CD14-positive monocyte (primary cell): ENCODE results near the gene PAOX. TPM values are rescaled to one million over a fixed set of nuclear protein-coding genes. Genes with fewer than 3 reads are reported as not detected.

ENCODE experiments used
- DNase-seq, 3 donors: peaks; one replicate each; pipeline ENCODE4 v3.0.0-alpha.2; 2011 to 2022
- H2AFZ ChIP-seq: 2 replicates; pipeline ENCODE4 v1.6.0; 2012; ENCODE audit warnings: mild to moderate bottlenecking, low read depth, low read length, inconsistent platforms; ENCODE audit not compliant: insufficient read depth, poor library complexity, severe bottlenecking
- H3K27ac ChIP-seq, 2 donors: 1 replicate in 1 of 2; 2 replicates in 1 of 2; pipeline ENCODE4 v1.5.1; 2012 to 2013; ENCODE audit warnings: low read length in 2 of 2, control low read depth in 1 of 2, inconsistent platforms in 1 of 2, low read depth in 1 of 2, mild to moderate bottlenecking in 1 of 2
- H3K27me3 ChIP-seq, 2 donors: one replicate each; pipeline versions ENCODE4 v1.6.0 to v1.6.1; 2011 to 2013; ENCODE audit warnings: low read length in 2 of 2; ENCODE audit not compliant: control insufficient read depth in 2 of 2, insufficient read depth in 2 of 2
- H3K36me3 ChIP-seq, 2 donors: replicated peaks in 1 of 2; 1 replicate in 1 of 2; 2 replicates in 1 of 2; pipeline versions ENCODE4 v1.5.1 to v1.6.1; 2012 to 2013; ENCODE audit warnings: low read length in 2 of 2, control low read depth in 1 of 2, inconsistent platforms in 1 of 2, mild to moderate bottlenecking in 1 of 2; ENCODE audit not compliant: insufficient read depth in 2 of 2, control insufficient read depth in 1 of 2
- H3K4me1 ChIP-seq, 2 donors: 1 replicate in 1 of 2; 2 replicates in 1 of 2; pipeline versions ENCODE4 v1.5.1 to v1.6.1; 2012 to 2013; ENCODE audit warnings: low read length in 2 of 2, control low read depth in 1 of 2, inconsistent platforms in 1 of 2, mild to moderate bottlenecking in 1 of 2, moderate library complexity in 1 of 2; ENCODE audit not compliant: insufficient read depth in 2 of 2, control insufficient read depth in 1 of 2
- H3K4me2 ChIP-seq: replicated peaks from 2 replicates; pipeline ENCODE3; 2012; ENCODE audit warnings: low read length, moderate library complexity, mild to moderate bottlenecking; ENCODE audit not compliant: poor library complexity, severe bottlenecking; ENCODE audit errors: extremely low read depth
- H3K4me3 ChIP-seq, 3 experiments: fragments of 200-600 bp in 1 of 3; sonication (generic) in 1 of 3; replicated peaks in 1 of 3; 1 replicate in 2 of 3; 2 replicates in 1 of 3; pipeline ENCODE4 v1.5.1; 2011 to 2013; ENCODE audit warnings: low read length in 3 of 3, mild to moderate bottlenecking in 3 of 3, control low read depth in 2 of 3, low read depth in 2 of 3, inconsistent platforms in 1 of 3, moderate library complexity in 1 of 3
- H3K79me2 ChIP-seq: 2 replicates; pipeline ENCODE4 v1.6.0; 2012; ENCODE audit warnings: mild to moderate bottlenecking, control low read depth, inconsistent platforms, low read length, moderate library complexity; ENCODE audit not compliant: insufficient read depth
- H3K9ac ChIP-seq: 2 replicates; pipeline ENCODE4 v1.6.0; 2017; ENCODE audit warnings: low read length, mild to moderate bottlenecking; ENCODE audit not compliant: insufficient read depth, poor library complexity, severe bottlenecking
- H3K9me3 ChIP-seq, 2 donors: replicated peaks in 1 of 2; 1 replicate in 1 of 2; 2 replicates in 1 of 2; pipeline versions ENCODE4 v1.5.1 to v1.6.1; 2012 to 2013; ENCODE audit warnings: low read length in 2 of 2, control low read depth in 1 of 2; ENCODE audit not compliant: control insufficient read depth in 1 of 2, insufficient read depth in 1 of 2
- H4K20me1 ChIP-seq: 2 replicates; pipeline ENCODE4 v1.6.0; 2012; ENCODE audit warnings: mild to moderate bottlenecking, low read length, control low read depth, moderate library complexity; ENCODE audit not compliant: insufficient read depth
- H3K27ac Mint-ChIP-seq, 7 donors: one replicate each; pipeline ENCODE4 v1.8.0; 2020; ENCODE audit warnings: mild to moderate bottlenecking in 7 of 7, mixed read lengths in 7 of 7, moderate library complexity in 6 of 7, inconsistent platforms in 2 of 7
- H3K27me3 Mint-ChIP-seq, 3 donors: one replicate each; pipeline ENCODE4 v1.8.0; 2021 to 2022; ENCODE audit warnings: low read depth in 3 of 3, mild to moderate bottlenecking in 3 of 3, mixed read lengths in 3 of 3, moderate library complexity in 3 of 3, inconsistent platforms in 1 of 3
- H3K36me3 Mint-ChIP-seq, 2 donors: one replicate each; pipeline ENCODE4 v1.8.0; 2020; ENCODE audit warnings: mixed read lengths in 2 of 2, inconsistent platforms in 1 of 2, mild to moderate bottlenecking in 1 of 2
- H3K4me1 Mint-ChIP-seq: one replicate; pipeline ENCODE4 v1.8.0; 2020; ENCODE audit warnings: mild to moderate bottlenecking, mixed read lengths
- H3K4me3 Mint-ChIP-seq, 2 donors: one replicate each; pipeline ENCODE4 v1.8.0; 2020; ENCODE audit warnings: mild to moderate bottlenecking in 2 of 2, mixed read lengths in 2 of 2, moderate library complexity in 1 of 2
- H3K9me3 Mint-ChIP-seq, 7 donors: one replicate each; pipeline ENCODE4 v1.8.0; 2020 to 2022; ENCODE audit warnings: mixed read lengths in 7 of 7, mild to moderate bottlenecking in 6 of 7, moderate library complexity in 6 of 7, inconsistent platforms in 2 of 7
- CTCF ChIP-seq: fragments of 200-600 bp; IDR thresholded peaks from one replicate; pipeline ENCODE4 v1.8.0; 2022; ENCODE audit warnings: antibody characterized with exemption, mild to moderate bottlenecking
- WGBS: methylation state at CpG from one replicate; pipeline ENCODE4 v1.1.5; 2013; ENCODE audit warnings: missing lambda C conversion rate; ENCODE audit not compliant: insufficient coverage; 5-methylcytosine and 5-hydroxymethylcytosine counted together
- intact Hi-C, 2 donors: fragments of 100-400 bp; cut with micrococcal nuclease; formaldehyde crosslinking; loops; one replicate each; pipeline versions ENCODE4 v1.15.0 to v1.15.1; 2023
- polyA plus RNA-seq, 3 donors: library from polyadenylated mRNA; depleted of rRNA in 1 of 3; unstranded in 2 of 3; stranded (reverse) in 1 of 3; fragments of 300-500 nt in 2 of 3; fragments of >200 nt in 1 of 3; fragmentation: Illumina TruSeq in 2 of 3; gene quantifications; 1 replicate in 2 of 3; 2 replicates in 1 of 3; pipeline ENCODE4 v1.2.3, GENCODE V29; 2012 to 2021

Gene PAOX
- polyA plus RNA-seq, 3 donors: 3.9 to 9.5 (median 9.3) TPM

- no peak for TF ChIP-seq CTCF
- Mint-ChIP-seq H3K4me3 (no peak overlapping the region), H3K36me3 (no peaks in the 10 kb centered on the region), H3K27me3 (peaks cover 17 to 35% (median 34%) of the 10 kb centered on the region in 3 donors), H3K4me1 (peaks cover 7% of the 10 kb centered on the region), H3K27ac (no peak overlapping the region), H3K9me3 (peaks cover 0 to 17% (median 7%) of the 10 kb centered on the region in 7 donors)
- WGBS: 92% methylated on average over 10 of the region's 10 CpGs
- Histone ChIP-seq H3K79me2 (no peaks in the 10 kb centered on the region), H3K27ac (no peak overlapping the region), H4K20me1 (no peaks in the 10 kb centered on the region), H3K9me3 (peaks cover 5 to 29% of the 10 kb centered on the region in 2 donors), H3K27me3 (peaks cover 9 to 50% of the 10 kb centered on the region in 2 donors), H3K9ac (no peak overlapping the region), H3K4me3 (no peak overlapping the region), H3K4me2 (no peak overlapping the region), H3K36me3 (no peaks in the 10 kb centered on the region), H3K4me1 (peaks cover 7 to 12% of the 10 kb centered on the region in 2 donors), H2AFZ (no peak overlapping the region)
- DNase-seq: no peak
- intact Hi-C loops: no loop called here
Measured at GRCh38 chr10:133338080-133339071, 40.7 kb upstream of the PAOX start.

GRCh38 chr10:133339708-133340380 is 39.2 kb upstream of the PAOX start:
- no peaks in the 10 kb centered on the region for H3K36me3 ChIP-seq
- H3K4me3 Mint-ChIP-seq: no peak overlapping the region
- H3K4me2 ChIP-seq: no peak overlapping the region
- H3K4me1 Mint-ChIP-seq: peaks cover 3% of the 10 kb centered on the region
- no peaks in the 10 kb centered on the region for H3K79me2 ChIP-seq
- H4K20me1 ChIP-seq: no peaks in the 10 kb centered on the region
- 91% methylated on average over 13 of the region's 13 CpGs for WGBS
- no peak for TF ChIP-seq CTCF
- H2AFZ ChIP-seq: no peak overlapping the region
- intact Hi-C loops: no loop called here
- no peak for DNase-seq
- H3K9ac ChIP-seq: no peak overlapping the region
- H3K27ac Mint-ChIP-seq: no peak overlapping the region
- peaks cover 0 to 9% (median 2%) of the 10 kb centered on the region in 7 donors for H3K9me3 Mint-ChIP-seq
- H3K36me3 Mint-ChIP-seq: no peaks in the 10 kb centered on the region
- H3K4me1 ChIP-seq: peaks cover 7 to 12% of the 10 kb centered on the region in 2 donors
- H3K9me3 ChIP-seq: peaks cover under 1 to 23% of the 10 kb centered on the region in 2 donors
- no peak overlapping the region for H3K27ac ChIP-seq
- H3K27me3 ChIP-seq: peaks cover 9 to 41% of the 10 kb centered on the region in 2 donors
- peaks cover 22 to 31% (median 27%) of the 10 kb centered on the region in 3 donors for H3K27me3 Mint-ChIP-seq
- H3K4me3 ChIP-seq: no peak overlapping the region
